ENCODE measurements around the gene MBOAT2.
"Not testable (repeated sequence)": the region's sequence is repeated elsewhere in the genome, so short reads cannot be mapped to it uniquely, and the experiment has no call there.

The MBOAT2 gene

DNA sequence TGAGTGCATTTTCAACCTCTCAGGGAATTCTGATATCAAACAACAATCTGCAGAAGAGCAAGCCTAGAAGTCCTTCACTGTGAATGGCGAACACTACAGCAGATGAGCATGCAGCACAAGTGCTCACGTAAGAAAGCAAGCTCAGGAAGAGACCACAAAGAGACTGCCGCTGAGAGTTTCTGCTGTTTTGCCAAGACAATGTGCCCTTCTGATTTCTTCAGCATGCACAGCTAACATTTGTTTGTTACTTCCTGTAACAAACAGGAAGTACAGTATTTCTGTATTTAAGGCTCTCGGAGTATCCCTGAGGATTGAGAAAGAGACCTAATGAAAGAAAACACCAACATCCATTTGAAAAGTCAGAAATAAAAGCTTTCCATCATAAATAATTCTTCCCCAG, 45.9 kb downstream of the MBOAT2 start:
- no peak for DNase-seq

DNA sequence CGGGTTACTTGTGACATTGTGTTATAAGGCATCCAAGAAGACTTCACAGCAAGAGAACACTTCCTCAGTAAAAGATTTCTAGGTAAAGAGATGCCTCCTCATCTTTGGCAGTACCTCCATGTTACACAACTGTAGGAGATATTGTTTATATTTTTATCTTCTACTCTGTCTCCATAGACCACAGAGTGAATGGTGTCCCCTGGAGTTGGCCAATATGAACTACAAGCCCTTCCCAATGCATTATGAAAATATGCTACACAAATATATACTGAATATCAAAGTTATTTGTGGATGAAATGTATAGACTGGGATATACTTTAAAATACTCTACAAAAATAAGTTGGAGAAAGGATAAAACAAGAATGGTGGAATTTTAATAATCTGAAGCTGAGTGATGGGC, 46.7 kb downstream of the MBOAT2 start:
- DNase-seq, result no peak

DNA sequence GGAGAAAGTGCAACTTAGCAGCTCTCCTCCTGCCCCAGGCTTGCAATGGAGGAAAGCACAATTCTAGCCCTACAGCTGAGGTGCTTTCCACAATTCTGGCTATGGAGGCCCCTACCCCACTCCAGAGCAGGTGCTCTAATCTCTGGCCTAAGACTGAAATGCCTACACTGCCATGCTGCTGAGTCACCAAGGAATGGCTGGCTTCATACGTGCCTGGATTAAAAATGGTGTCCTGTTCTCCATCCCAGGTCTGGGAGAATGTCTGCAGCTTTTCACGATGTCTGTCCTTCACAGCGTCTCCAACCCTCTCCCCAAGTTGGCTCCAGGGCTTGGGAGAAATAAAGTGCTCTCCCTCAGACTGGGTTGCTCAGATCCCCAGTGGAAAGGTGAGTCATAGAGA, 48.5 kb downstream of the MBOAT2 start:
- no peak for DNase-seq

DNA sequence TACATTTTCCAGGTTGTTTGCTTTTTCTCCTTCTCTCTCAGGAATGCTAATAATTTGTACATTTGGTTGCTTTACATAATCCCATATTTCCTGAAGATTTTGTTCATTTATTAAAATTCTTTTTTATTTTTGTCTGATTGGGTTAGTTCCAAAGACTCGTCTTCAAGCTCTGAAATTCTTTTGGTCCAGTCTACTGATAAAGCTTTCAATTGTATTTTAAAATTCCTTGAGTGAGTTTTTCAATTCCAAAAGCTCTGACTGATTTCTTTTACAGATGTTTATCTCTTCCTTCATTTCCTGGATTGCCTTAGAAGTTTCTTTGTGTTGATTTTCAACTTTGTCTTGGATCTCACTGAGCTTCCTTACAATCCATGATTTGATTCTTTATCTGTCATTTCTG, 50.0 kb downstream of the MBOAT2 start:
- no peak for DNase-seq

DNA sequence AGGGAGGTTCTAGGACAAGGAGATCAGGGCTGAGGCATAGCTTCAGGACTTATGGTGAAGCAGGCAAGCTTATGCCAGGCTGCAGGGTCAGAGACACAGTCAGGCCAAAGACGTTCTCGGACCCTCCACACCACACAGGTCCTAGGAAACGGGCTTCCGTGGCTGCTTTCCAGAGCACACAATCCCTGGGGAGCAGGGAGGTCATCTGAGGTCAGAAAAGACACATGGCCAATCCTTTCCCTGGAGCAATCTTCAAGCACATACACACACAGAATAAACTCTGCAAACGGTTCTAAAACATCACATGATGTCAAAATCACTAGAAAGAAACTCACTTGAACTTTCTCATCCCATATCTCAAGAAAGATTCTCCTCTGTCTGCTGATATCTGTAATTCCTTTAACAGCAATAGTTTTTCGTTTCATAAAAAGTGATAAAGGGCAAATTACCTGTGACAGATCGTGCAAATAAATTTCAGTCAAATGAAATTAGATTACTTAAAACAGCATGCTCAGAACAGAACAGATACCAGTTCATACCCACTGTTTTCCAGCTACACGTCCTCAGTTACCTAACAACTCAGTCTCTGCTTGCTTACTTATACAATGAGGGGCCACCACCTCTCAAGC, 63.9 kb downstream of the MBOAT2 start:
- no peak for DNase-seq

DNA sequence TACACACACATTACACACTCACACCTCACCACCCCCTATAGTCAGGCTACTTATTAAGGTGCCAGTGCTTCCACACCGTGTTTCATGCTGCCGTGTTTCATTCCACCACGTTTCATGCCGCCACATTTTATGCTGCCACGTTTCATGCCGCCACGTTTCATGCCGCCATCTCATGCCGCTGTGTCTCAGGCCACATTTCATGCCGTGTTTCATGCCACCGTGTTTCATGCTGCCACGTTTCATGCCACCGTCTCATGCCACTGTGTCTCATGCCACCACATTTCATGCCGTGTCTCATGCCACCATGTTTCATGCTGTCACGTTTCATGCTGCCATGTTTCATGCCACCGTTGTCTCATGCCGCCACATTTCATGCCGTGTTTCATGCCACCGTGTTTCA, 65.1 kb downstream of the MBOAT2 start:
- no peak for DNase-seq

DNA sequence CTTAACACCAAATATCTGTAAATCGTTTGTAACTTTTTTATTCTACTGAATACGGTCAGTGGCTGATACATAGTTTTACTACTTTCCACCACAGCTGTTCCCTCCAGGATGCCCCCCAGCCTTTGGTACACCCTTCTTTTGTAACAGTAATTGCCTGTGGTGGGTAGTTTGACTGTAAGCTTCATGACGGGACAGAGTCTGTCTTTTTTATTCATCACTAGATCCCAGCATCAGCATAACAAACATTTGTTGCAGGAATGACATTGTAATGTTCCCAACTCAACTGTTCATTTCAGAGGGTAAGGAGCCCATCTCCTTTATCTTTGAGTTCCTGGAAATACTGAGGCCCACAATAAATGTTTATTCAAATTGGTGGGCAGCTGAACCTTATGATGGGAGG, 67.5 kb downstream of the MBOAT2 start:
- no peak for DNase-seq

DNA sequence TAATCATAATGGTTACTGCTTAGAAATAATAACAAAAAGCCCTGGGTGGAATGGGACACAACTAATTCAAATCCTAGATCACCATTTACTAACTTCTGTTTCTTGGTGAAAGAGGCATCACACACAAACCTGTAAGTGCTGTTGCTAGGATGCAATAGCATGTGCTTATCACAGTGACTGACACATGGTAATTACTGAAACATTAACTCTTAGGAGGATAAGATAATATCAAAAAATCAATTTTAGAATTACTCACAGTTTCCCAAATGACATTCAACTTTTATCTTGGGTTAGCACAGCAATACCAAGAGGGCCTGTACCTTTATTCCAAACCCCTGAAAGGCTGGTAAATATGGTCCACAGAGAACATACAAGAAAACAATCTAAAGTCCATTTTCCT, 69.1 kb downstream of the MBOAT2 start:
- no peak for DNase-seq

DNA sequence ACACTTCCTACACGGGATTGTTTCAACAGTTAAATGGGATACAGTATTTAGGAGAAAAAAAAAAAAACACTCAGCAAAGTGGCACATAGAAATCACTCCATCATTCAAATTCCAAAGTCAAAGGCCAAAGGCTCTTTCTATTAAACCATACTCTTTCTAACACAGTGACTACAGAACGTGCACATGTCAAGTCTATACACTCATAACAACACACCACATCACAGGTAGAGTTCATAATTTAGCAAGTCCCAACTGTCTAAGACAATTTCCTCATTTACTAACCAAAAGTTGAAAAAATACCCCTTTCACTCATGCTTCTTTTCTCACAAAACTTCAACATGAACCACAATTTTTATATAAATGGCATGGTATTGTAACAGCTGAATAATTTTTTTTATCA, 70.8 kb downstream of the MBOAT2 start:
- DNase-seq, result no peak

DNA sequence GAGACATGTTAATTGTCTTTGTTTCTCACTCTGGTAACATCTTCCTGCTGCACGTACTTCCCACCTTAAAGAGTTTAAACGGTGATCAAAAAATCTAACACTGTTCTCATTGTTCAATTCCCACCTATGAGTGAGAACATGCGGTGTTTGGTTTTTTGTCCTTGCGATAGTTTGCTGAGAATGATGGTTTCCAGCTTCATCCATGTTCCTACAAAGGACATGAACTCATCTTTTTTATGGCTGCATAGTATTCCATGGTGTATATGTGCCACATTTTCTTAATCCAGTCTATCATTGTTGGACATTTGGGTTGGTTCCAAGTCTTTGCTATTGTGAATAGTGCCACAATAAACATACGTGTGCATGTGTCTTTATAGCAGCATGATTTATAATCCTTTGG, 73.3 kb downstream of the MBOAT2 start:
- not testable (repeated sequence) for DNase-seq

DNA sequence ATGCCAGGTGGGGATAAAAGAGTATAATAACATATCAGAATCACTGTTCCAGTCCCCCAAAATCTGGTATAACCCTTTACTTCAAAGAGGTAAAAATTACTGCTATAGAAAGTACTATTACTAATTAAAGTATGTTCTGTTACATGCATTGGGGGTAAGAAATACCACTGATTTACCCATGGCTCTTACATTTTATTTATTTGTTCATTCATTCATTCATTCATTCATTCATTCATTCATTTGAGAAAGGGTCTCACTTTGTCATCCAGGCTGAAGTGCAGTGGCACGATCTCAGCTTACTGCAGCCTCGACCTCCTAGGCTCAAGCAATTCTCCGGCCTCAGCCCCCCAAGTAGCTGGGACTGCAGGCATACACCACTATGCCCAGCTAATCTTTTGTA, 74.4 kb downstream of the MBOAT2 start:
- DNase-seq, result no peak

DNA sequence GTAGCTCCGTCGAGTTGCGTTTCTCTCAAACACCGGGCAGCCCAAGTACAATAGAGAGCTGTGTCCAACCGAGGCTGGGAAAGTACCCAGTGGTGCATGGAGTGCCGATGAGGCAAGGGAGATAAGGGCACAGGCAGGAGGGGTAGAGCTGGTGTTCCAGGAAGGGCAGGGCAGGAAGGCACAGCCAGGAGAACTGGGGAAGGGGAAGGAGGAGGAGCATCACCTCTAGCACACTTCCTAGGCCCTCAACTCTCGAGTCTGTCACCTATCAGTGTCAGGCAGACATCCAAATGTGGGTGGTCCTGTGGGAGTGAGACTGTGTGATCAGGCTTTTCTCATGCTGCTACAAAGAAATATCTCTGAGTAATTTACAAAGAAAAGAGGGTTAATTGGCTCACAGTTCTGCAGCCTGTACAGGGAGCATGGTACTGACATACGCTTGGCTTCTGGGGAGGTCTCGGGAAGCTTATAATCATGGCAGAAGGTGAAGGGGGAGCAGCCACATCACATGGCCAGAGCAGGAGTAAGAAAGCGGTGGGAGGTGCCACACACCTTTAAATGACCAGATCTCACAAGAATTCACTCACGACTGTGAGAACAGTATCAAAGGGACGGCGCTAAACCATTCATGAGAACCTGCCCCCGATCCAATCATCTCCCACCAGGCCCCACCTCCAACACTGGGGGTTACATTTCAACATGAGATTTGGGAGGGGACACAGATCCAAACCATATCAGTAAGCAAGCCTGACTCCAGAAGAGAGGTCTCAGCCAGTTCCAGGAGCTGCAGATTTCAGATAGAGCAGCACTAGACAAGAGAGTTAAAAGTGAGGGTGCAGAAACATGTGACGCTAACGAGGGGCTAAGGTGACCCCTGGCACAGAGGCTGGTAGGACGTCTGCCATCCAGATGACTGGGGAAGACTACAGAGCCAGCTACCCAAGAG, 75.7 kb downstream of the MBOAT2 start:
- DNase-seq, result peak in 43 of 56 donors; percentile 2 to 76 (median 33)

DNA sequence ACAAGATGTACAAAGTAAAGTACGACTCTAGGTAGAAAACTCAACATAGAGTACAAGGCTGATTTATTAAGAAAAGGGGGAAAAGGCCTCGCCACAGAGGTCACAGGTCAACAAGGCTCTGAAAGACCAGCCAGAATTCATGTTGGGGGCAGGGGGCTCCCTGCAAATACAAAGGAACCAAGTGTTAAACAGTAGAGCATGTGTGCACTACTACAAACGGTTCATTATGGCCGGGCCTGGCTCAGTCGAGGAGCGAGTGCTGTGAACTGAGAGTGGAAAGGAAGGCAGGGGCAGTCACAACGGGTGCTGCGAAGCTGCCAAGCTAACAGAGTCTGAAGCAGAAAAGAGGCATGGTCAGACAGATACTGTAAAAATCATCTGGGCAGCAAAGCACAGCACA, 77.1 kb downstream of the MBOAT2 start:
- DNase-seq, result peak in 53 of 56 donors; percentile 3 to 92 (median 68)

DNA sequence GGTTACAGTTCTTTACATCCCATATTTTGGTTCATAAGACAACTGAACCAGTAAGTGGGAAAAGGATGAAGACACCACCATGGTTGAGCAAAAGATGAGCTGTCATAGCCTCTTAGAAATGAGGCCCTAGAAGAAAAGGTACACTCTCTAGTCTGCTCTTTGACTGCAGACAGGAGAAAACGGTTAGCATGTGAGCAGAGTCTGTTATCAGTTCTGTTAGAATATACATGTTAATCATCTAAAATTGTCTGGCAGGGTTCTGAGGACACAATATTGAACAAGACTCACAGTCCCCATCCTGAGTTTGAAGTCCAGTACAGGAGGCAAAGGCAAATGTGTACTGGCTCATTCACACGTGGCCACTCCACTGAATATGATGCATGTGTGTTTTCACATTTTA, 78.1 kb downstream of the MBOAT2 start:
- DNase-seq, result no peak

DNA sequence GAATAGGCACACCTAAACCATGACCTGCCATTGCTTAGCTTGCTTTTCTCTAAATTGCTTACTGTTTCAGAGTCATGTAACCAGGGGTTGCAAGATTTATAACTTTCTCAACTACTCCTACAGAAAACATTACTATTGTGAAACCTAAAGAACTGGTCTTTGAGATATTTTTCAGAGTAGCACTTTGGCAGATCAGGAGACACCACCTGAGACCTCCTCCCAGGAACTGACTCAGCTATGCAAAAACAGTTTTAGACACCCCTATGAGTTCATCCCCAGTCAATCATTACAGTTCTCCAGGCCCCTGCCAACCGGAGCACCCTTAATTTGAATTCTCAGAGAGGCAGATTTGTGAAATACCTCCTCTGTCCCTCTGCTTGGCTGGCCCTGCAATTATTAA, 80.3 kb downstream of the MBOAT2 start:
- DNase-seq, result no peak

DNA sequence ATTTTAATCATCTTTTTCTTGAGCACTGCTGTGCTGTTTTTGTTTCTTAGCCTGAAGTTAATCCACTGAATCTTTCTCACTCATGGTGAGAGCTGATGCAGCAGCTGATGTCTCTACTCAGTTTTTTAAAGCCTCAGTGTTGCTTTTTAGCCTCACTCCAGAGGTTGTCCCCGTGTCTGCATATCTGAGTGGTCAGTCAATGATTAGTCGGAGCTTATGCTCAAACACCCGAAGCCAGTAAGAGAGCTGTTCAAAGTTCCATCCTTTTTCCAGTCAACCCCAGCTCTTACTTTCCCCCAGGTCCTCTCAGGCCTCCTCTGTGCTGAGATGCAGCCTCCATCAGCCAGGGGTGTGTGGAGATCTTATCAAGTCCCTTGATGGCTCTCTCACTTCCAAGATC, 81.1 kb downstream of the MBOAT2 start:
- no peak for DNase-seq

DNA sequence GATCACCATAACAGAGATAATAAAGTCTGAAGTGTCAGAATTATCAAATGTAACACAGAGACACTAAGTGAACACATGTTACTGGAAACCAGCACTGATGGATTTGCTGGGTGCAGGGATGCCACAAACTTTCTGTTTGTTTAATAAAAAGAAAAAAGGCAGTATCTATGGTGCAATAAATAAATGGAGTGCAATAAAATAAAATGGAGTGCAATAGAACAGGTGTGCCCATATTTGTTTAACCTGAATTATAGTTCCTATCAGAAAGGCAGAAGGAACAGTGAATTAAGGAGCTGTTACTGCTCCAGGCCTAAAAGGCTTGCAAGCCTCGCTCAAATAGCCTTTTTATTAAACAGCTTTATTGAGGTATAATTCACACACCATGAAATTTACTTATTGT, 85.1 kb downstream of the MBOAT2 start:
- DNase-seq, result no peak

DNA sequence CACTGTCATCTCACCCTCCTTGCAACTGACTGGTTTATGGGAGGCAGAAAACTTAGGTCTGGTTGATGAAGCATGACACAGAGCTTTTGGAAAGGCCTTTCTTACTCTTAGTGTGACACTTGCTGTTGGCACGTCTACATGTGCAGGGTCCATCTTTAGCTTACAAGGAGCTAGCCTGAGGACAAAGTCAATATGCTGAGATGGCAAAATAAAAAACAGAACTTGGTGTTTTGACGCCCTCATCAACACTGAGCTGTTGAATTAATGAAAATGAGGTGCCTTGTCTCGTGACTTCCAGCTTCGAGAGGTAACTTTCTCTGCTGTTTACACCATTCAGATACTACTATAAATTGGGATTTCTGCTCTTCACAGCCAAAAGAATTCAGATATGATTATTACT, 87.5 kb downstream of the MBOAT2 start:
- no peak for DNase-seq

DNA sequence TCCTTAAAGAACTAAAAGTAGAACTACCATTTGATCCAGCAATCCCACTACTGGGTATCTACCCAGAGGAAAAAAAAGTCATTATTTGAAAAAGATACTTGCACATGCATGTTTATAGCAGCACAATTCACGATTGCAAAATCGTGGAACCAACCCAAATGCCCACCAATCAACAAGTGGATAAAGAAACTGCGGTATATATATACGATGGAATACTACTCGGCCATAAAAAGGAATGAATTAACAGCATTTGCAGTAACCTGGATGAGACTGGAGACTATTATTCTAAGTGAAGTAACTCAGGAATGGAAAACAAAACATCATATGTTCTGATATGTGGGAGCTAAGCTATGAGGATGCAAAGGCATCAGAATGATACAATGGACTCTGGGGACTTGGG, 89.7 kb downstream of the MBOAT2 start:
- not testable (repeated sequence) for DNase-seq

DNA sequence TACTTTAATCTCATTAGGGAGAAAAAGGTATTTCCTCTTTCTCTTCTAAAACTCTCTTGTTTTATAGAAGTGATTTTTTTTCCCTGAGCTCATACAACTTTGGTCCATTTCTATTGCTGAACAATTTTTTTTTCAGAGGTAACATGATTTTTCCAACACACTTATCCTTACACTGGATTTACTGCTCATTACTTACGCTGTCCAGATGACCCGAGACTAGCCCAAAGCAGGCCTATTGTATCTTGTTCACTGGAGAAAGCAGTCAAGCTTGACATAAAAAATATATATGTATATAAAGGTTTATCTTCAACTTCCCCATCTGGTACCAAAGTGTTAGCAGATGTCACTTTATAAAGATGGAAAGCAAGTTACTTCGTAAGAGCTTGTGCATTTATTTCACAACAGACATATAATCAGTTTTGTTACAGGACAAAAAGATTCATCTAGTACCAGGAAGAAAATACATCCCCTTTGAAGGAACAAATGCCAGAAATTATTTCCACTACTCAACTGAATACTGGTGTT, 95.7 kb downstream of the MBOAT2 start:
- DNase-seq, result no peak

DNA sequence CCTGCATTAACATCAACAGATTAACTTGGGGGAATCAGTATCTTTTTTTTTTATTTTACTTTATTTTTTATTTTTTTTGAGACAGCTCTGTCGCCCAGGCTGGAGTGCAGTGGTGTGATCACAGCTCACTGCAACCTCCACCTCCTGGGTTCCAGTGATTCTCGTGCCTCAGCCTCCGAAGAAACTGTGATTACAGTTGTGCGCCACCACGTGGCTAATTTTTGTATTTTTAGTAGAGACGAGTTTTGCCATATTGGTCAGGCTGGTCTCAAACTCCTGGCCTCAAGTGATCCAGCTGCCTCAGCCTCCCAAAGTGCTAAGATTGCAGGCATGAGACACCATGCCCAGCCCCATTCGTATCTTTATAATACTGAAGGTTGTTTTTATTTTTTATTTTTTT, 99.6 kb downstream of the MBOAT2 start:
- not testable (repeated sequence) for DNase-seq

DNA sequence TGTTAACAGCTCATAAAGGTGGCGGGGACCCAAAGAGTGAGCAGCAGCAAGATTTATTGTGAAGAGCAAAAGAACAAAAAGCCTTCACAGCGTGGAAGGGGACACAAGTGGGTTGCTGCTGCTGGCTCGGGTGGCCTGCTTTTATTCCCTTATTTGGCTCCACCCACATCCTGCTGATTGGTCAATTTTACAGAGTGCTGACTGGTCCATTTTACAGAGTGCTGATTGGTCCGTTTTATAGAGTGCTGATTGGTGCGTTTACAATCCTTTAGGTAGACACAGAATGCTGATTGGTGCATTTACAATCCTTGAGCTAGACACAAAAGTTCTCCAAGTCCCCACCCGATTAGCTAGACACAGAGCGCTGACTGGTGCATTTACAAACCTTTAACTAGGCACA, 100.7 kb downstream of the MBOAT2 start:
- DNase-seq, result not testable (repeated sequence)

DNA sequence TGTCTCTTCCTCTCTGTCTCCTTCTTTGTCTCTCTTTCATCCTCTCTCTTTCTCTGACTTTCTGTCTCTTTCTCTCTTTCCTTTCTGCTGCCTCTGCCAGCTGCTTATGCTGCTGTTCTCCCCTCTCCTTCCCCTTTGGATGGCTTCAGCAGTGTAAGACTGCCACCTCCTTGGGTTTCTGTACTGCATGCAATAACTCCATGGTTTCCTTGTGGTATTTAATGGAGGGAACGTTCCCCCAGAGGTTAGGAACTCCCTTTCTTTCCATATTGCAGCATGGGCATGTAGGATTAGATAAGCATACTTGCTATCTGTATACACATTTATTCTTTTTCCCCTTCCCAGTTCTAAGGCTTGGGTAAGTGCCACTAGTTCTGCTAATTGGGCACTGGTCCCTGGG, 106.3 kb downstream of the MBOAT2 start:
- not testable (repeated sequence) for DNase-seq
